ENCODE results near the gene MAGI3. TPM values are rescaled to one million over a fixed set of nuclear protein-coding genes. Genes with fewer than 3 reads are reported as not detected.

MAGI3 gene
- total and polyA plus RNA-seq, 7 donors, result 11.4 to 22.5 (median 18.9) TPM

GRCh38 chr1:113721010-113721409 lies 330.7 kb downstream of the MAGI3 start:
- no peak for DNase-seq
- Histone ChIP-seq H3K9me3 (peaks cover 0 to 3% (median 0%) of the 10 kb centered on the region in 4 donors), H3K4me1 (no peaks in the 10 kb centered on the region), H3K27ac (no peak overlapping the region), H3K27me3 (no peaks in the 10 kb centered on the region), H3K4me3 (no peak overlapping the region), H3K36me3 (peaks cover 0 to 46% (median 7%) of the 10 kb centered on the region in 4 donors)
- WGBS, 2 donors, result 99% methylated on average over 2 of the region's 2 CpGs
- intact Hi-C loops (cut with DNase I), result no loop called here
- TF ChIP-seq CTCF (IDR thresholded peaks at IDR 0.05) (no peak), EP300 (IDR thresholded peaks at IDR 0.05) (no peak), POLR2AphosphoS5 (IDR thresholded peaks at IDR 0.05) (no peak), POLR2A (IDR thresholded peaks at IDR 0.05) (no peak)

- H3K4me1 ChIP-seq, result no peaks in the 10 kb centered on the region
- no peak for DNase-seq
- peaks cover 0 to 50% (median 5%) of the 10 kb centered on the region in 4 donors for H3K36me3 ChIP-seq
- TF ChIP-seq POLR2AphosphoS5 (IDR thresholded peaks at IDR 0.05) (no peak), EP300 (IDR thresholded peaks at IDR 0.05) (no peak), CTCF (IDR thresholded peaks at IDR 0.05) (no peak), POLR2A (IDR thresholded peaks at IDR 0.05) (no peak)
- H3K27me3 ChIP-seq, result no peaks in the 10 kb centered on the region
- no peak overlapping the region for H3K27ac ChIP-seq
- WGBS, 2 donors, result 87 to 93% methylated on average over 5 of the region's 5 CpGs
- no peaks in the 10 kb centered on the region for H3K9me3 ChIP-seq
- intact Hi-C loops (cut with DNase I), result no loop called here
- H3K4me3 ChIP-seq, result no peak overlapping the region
Observed at GRCh38 chr1:113732802-113733201, 342.5 kb downstream of the MAGI3 start.

GRCh38 chr1:113734357-113735055 lies 344.2 kb downstream of the MAGI3 start:
- no peaks in the 10 kb centered on the region for H3K27me3 ChIP-seq
- H3K4me1 ChIP-seq, result no peaks in the 10 kb centered on the region
- peaks cover 0 to 51% (median 5%) of the 10 kb centered on the region in 4 donors for H3K36me3 ChIP-seq
- DNase-seq, result no peak
- no peak overlapping the region for H3K4me3 ChIP-seq
- WGBS, 2 donors, result 93 to 94% methylated on average over 2 of the region's 2 CpGs
- no peaks in the 10 kb centered on the region for H3K9me3 ChIP-seq
- no peak overlapping the region for H3K27ac ChIP-seq
- intact Hi-C loops (cut with DNase I), result no loop called here
- TF ChIP-seq POLR2AphosphoS5 (IDR thresholded peaks at IDR 0.05), result no peak
- TF ChIP-seq EP300 (IDR thresholded peaks at IDR 0.05), result no peak
- TF ChIP-seq CTCF (IDR thresholded peaks at IDR 0.05), result no peak
- no peak for TF ChIP-seq POLR2A (IDR thresholded peaks at IDR 0.05)

Small RNAs within 50 kb of the gene (small RNA-seq; reads per million reads assigned to genes)
- 0 reads per million in 3 donors for gene MTND5P20
